Activated effector memory CD4-positive, alpha-beta T cell treated with anti-CD3 and anti-CD28 coated beads, Interleukin-2, amount 50 U/mL, for 16 hours (primary cell): ENCODE data around the gene KIF26B.

ENCODE experiments used
- DNase-seq: peaks from one replicate; pipeline ENCODE4 v3.0.0-alpha.2; 2020

Gene KIF26B

DNA sequence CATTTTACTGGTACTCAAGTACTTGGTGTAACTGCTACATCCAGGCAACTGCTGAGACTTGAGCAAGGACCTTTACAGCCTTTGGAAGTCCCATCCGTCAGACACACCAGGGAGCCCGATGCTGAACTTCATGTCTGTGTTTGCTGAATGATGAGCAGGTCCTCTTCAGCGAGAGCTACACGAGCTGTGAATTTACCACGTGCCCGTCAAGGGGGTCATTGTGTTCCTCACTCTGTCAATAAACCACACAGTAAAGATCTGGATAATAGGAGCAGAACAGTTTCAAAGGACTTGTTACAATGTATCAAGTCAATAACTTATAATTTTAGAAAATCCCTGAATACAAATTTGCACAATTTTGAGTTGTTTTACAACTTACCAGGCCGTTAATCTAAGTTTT lies 427.2 kb downstream of the KIF26B start:
- peak; percentile 28 for DNase-seq

DNA sequence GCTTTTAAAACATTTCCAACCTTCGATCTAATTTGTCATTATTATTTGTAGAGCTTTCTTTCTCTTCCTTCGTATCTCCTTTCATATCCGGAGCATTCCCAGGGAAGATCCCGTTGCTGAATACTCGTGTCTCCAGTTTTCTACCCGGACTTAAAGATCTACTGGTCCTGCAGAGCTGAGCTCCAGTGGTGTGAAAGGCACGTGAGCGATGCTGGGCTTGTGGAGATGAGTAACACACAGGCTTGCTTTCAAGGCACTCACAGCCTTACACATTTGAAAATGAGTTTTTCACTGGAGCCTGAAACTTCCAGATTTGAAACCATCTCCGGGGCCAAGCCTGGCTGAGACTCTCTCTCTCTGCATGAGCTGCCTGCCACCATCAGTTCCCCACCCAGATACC lies 428.3 kb downstream of the KIF26B start:
- peak; percentile 25 for DNase-seq

DNA sequence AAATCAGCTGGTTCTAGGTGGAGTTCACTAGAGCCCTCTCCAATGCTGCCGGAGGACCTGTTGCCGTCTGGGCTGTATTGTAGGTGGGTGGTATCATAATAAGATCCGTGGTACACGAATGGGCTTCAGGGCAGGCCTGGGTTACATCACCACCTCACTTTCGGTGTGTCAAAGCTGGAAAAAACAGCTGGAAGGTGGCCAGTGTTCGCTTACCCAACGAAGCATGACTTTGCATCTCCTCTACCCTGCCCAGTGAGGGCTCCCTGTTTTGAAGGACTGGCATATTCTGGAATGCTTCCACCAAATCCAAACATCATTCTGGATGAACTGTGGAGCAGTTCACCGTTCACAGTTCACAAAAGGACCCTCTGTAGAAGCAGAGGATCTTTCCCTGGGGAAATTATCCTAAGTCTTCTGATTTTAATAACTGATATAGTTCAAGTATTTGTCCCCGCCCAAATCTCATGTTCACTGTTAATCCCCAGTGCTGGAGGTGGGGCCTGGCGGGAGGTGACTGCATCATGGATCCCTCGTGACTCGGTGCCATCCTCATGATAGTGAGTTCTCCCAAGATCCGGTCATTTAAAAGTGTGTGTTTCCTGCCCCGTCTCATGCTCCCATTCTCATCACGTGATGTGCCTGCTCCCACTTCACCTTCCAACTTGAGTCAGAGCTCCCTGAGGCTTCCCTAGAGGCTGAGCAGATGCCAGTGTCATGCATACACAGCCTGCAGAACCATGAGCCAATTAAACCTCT lies 429.0 kb downstream of the KIF26B start:
- peak; percentile 47 for DNase-seq

DNA sequence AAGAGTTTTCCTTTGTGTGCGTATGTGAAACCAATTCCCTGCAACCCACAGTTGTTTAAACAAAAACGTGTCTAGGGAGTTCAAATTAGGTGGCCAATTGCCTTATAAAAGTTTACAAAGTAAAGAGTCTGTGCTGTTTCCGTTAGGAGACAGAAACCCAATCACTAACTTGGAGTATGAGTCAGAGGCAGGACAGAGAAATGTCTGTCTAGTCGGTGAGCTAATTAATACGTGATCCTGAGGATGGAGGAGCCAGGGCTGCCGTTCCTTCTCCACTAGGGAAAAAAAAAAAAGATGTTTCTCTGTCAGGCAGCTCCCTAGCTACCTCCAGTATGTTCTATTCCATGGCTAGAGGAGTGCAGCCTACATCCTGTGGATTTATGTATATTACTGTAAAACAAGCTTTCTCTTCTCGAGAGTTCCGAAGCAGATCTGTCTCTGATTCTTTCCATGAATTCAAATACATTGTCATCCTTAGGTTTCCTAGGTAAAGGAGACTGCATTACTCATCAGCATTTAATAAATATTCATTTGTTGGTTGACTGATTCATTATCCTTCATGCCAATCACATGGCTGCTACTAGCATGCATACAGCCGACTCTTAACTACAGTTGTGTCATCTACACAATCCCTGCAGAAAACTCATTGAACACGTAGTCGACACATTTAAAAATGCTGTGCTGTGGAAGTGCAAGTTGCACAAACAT lies 430.6 kb downstream of the KIF26B start:
- no peak for DNase-seq

DNA sequence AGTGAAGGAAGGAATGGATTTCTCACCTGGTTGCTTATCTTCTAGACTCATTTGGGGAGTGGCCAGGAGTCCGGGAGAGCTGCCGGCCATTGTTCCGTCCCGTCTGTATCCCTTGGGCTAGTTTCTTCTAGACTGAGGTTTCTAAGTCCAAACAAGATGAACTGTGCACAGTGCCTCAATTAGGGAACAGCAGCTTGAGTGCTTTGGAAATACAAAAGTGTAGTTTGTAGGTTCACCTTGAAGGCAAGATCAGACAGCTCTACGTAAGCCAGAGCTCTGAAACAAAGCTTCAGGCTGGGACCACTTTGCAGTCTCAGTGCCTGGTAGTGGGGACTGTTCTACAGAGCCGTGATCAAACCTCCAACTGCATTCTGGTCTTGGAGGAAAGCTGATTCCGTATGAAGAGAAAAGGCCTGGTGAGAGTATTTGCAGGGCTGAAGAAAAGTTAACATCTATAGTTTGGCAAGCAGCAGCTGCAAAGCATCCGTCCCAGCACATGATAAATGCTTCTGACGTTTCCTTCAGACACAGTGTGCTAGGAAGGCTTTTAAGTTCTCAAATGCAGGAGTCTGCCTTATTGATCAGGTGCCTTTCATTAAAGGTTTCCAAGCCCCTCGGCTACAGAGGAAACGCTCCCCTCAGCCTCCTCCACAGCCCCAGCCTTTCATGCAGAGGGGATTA lies 432.8 kb downstream of the KIF26B start:
- no peak for DNase-seq

DNA sequence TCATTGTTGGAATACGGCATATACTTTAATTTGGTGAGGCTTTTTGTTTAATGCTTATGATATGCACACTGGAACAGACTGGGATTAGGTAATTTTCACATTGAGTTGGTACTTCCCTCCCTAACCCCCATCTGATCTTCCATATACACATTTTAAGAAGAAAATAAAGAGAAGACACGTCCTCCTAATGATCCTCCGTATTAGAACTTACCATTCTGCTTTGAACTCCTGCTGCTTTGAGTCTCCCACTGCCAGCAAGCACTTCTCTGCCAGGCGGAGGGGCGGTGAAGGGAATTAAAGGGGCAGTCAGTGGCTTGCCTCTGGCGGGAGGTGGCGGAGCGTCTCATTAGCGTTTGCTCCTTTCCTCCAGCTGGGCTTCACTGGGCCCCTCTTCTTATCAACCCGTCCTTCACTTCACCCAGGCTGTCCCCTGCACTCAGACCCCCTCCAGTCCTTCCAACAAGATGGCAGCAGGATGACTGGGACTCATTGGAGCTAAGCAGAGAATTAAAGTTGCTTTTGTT lies 433.4 kb downstream of the KIF26B start:
- DNase-seq = no peak

DNA sequence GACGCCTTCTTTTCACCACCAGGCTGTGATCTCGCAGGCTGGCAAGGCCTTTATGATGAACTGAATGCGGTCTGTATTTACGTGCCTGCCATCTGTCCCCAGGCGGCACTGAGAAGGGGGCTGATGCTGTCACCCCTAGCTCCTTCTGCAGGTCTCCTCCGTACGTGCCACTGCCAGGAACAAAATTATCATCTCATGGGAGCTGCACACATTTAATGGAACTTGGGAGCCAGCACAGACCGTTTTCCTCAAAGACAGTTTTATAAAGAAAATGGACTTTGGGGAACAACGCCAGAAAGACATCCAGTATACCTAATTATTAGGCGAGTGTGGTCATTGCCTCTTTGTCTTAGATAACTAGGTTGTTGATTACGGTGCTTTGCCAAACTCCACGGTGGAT lies 434.5 kb downstream of the KIF26B start:
- DNase-seq = no peak

DNA sequence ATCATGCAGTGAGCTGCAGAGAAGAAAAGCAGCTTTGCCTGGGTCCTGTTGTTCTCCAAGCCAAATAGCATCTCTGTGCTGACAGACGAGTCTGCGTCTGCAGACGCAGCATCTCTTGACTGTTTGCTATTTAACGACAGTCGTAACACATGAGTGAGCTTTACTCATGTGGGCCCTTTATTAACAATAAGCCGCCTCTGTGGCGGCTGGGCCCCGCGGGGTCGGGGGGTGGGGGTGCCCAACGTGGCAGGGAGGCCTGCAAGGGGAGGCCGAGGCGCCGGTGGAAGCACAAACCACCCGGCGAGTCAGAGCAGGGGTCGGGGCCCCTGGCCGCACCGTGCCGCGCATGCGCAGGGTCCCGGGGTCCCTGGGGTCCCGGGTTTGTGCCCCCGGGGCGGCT lies 435.1 kb downstream of the KIF26B start:
- DNase-seq = no peak

DNA sequence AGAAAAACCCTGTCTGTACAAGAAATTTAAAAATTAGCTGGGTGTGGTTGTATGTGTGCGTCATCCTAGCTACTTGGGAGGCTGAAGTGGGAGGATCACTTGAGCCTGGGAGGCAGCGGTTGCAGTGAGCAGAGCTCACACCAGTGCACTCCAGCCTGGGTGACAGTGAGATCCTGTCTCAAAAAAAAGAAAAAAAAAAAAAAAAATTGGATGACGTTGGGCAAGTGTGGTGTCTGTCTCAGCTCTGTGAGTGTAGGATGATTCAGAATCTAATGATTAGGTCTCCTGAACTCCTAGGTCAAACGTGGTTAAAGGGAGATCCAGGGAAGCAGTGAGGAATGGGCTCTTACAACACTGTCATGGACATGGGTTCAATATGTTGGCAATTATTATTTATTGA lies 435.9 kb downstream of the KIF26B start:
- DNase-seq = no peak

DNA sequence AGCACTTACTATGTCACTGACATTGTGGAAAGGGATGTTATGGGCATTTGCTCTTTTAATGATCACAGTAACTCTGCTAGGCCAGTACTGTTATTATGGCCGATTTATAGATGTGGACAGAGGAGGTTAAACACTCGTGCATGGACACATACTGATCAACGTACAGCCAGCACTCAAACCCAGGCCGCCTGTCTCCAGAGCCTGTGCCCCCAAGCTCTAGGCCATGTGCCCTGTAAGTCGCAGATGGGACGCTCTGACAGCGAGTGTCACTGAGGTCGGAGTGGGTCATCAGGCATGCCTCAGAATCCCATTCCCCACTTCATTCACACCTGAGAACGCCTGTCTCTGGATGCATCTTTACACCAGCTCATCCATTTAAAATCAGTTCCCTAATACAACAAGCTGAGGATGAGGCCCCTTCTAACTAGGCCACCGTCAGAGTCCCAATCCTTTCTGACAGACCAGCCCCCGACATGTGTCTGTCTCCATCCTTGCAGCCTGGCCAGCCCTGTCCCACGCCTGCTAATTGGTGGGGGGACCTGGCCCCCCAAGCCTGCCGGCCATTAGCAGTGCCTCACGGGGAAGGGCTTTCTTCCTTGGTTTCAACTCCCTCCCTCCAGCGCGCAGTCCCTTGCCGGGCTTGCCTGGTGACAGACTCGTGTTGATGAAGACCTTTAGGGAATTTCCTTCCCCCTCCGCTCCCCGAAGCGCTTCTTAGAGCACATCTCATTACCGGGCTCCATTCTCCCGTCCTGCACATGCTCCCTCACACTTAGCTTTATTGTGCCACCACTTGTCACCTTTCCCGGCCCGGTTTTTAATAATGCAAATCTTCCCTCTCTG lies 436.8 kb downstream of the KIF26B start:
- no peak for DNase-seq

DNA sequence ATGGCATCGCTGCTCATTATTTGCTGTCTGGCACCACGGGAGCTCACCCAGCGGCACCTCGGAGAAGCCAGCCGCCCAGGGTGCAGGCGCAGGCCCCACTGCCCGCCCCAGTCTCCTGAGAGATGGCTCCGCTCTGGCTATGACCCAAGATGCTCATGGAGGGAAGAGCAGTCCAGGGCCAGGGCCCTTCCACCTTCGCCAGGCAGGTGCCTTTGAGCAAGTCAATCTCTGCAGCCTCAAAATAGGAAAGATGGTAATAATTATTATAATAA lies 437.3 kb downstream of the KIF26B start:
- DNase-seq = no peak

DNA sequence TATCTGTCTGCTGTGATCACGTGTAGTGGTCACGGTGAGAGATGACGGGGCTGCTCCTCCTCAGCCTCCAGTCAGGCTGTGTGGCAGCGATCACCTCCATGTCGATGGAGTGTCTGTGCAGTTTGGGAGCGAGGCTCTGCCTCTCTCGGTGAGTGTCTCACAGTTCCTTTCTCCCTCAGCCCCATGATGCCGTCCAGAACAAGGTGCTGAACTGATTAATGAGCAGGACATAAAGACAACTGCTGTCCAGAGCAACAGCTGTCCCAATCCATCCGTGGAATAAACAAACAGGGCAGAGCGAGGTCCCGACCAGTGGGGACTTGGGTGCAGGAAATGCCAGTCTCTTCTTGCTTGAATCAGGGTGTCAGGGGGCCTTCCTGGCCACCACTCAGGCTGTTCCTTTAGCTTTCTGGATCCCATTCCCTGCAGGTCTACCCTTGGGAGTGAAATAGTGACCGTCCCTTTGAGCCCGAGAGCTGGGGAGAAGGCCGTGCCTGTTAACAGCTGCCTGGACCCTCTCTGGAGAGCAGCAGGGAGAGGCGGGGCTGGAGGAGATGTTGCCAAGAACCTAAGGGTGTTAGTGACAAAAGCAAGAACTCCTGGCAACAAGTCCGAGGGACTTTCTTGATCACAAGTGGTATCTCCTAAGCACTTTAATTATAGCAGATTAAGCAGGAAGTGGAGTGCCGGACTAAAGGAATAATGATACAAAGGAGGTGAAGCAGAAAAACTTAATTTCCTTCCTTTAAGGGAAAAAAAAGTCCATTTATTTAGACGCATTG lies 443.9 kb downstream of the KIF26B start:
- DNase-seq = no peak

DNA sequence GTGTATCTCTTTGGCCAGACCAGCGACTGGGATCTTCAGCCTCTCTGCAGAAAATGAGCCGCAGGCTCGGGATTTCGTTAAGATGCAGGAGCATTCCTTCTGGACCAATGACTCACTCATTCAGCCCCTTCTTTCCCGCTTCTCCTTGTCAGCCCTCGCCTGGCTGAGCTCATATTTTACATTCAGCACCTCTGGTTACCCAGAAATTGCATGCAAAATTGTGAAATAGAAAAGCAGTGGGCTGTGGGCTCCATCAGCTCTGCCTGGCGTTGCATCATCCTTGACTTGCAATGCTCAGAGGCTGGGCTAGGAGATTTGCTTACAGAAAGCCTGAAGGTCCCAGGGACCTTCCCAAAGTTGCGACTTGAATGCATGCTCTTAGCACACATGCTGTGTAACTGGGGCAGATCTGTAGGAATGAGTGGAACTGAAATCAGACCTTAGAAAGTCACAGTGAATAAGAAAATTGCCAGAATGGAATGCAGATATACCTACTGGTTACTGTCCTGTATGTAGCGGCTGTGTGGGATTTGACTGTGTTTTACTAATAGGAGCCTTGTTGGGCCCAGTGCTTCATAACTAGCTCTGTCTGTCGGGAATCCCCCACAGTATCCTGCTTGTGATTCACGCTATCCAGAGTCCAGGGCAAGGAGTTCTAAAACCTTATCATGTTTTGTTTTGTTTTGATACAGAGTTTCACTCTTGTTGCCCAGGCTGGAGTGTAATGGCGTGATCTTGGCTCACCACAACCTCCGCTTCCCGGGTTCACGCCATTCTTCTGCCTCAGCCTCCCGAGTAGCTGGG lies 444.8 kb downstream of the KIF26B start:
- DNase-seq = no peak

DNA sequence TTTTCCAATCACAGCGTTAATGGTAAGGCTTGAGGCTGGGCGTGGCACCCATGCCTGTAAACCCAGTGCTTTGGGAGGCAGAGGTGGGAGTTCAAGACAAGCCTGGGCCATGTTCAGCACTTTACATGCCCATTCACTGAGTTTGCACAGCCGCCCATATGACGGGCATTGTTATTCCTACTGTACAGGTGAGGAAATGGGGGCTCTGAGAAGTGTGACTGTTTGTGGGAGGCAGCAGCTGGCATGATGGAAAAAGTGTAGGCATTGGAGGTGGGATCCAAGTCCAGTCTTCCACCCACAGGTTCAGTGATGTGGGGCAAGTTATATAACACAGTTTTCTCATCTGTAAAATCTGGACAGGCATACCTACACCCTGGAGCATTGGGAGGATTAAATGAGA lies 445.9 kb downstream of the KIF26B start:
- DNase-seq = no peak

DNA sequence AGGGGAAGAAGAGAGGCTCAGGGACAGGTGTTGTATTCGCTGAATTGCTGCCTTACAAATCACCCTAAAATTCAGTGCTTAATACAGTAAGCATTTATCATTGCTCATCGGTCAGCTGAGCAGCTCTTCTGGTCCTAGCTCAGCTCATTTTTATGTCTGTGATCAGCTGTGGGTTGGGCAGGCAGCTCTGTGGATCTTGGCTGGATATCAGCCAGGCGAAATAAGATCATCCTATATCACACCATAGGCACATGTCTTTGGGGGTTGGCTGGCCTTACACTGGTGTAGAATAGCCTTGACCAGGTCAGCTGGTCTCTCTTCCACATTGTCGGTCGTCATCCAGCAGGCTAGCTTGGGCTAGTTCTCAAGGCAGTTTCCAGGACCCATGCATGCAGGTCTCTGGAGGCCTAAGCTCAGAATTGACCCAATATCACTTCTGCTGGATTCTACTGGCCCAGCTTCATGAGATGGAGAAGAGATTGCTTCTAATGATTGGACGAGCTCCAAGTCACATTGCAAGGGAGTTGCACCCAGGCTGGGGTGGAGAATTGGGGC lies 448.6 kb downstream of the KIF26B start:
- DNase-seq = no peak

DNA sequence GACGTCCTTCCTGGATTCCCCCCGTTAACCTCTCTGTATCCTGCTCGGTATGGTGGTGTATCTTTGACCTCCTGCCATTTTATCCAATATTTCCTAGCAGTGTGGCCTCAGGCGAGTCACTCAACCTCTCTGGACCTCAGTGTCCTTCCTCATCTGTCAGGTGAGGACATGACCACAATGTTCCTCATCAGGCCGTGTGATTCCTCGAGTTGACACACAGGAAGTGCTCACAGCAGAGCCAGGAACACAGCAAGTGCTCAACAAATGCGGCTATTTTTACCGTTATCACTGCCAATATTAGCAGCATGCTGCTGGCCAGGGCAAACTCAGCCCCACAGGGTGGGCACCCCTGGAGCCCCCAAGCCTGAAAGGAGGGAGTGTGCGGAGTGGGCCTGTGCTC lies 450.2 kb downstream of the KIF26B start:
- no peak for DNase-seq

DNA sequence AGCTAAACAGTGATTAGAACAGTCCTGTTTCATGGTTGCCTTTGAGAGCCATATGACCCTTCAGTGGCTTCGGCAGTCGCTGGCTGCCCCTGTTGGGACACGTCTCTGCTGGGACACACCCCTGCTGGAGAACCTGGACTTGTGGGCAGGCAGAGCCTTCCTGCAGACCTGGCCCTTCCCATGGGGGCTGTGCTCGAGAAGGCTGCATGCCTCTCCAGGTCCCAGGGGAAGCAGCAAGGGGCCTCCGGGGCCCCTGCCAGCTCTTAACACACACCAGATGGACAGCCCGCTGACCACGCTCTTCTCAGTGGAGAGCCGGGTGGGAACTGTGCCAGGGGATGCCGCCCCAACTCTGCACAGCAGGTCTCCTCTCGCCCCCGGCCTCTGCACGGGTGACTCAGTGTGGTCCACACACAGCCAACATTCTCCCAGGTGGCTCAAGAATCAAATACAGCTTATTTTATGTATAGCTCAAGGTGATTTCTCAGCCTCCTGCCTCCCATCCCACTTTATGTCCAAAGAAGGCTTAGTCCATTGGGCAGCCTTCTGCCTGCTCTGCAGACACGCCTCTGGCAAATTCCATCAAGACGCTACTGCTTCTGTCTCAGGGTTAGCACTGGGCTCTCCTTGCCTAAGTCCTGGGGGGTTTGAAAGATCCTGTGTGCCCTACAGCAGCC lies 450.8 kb downstream of the KIF26B start:
- no peak for DNase-seq

DNA sequence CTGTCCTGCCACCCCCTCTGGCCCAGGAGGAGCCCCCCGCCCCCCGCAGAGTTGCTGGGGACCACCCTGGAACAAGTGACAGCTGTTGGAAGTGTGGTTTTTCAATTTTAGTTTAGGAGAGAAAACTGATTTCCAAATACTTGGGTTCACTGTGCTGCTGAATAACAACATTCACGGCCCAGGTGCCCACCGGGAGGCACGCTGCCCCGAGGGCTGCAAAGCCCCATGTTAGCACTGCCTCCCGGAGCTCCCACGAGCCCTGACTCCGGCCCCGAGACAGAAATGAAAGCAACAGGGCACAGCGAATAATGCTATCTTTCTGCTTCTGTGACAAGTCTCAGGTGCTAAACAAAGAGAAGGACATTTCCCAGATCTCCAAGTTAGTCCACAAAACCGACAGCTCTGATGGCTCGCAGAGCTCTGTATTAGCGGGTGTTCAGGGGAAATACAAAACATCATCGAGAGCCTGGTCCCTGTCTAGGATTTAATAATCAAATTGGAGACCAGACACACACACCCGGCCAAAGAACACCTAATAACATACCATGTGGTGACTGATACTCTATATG lies 451.5 kb downstream of the KIF26B start:
- DNase-seq = no peak

DNA sequence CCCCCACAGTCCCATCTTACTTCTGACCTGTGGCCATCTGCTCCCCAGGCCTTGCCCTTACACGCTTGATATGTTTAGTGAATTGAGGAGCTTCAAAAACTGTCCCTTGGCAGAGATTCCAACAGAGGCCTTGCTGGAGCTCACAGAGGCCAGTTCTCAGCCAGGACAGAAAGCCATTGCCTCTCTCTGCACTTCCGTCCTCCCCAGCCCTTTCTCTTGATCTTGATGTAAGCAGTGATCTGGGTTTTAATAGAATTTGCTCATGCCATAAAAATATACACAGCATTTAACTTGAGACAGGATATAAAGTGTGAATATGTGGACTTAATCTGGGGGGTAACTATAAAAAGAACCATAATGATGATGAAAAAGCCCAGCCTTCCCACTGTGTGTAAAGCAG lies 453.5 kb downstream of the KIF26B start:
- DNase-seq = no peak
